ENCODE data around the gene TPST2.

DNA sequence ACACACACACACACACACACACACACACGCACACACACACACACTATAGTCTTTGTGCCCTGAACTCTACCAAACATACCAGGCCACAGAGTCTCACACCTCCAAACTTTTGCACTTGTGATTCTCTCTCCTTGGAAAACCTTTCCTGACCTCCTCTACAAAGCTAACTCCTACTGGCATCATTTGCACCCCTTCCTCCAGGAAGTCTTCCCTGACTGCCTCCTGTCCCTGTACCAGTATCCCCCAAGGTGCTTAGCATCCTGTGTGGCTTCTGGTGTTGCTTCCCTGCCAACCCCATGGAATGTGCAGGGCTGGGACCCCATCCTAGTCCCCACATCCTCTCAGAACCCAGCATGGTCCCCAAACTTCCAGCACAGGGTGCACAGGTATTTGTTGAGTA is 8.9 kb downstream of the TPST2 start:
- TF ChIP-seq CTCF (IDR thresholded peaks at IDR 0.05; ENCODE audit: low read depth, low read length, poor library complexity, severe bottlenecking), result no peak
- TF ChIP-seq EZH2phosphoT487 (IDR thresholded peaks at IDR 0.05; ENCODE audit: borderline replicate concordance, low read length), result no peak
